Measurements from ENCODE around the gene C10orf67. TPM values are rescaled to one million over a fixed set of nuclear protein-coding genes. Genes with fewer than 3 reads are reported as not detected.

C10orf67 gene
- total and polyA plus RNA-seq, 2 of the 8 experiments (the other 6 are each of a cell fraction or from before 2014, with no cell fraction given) = 0.05 to 0.11 TPM

DNA sequence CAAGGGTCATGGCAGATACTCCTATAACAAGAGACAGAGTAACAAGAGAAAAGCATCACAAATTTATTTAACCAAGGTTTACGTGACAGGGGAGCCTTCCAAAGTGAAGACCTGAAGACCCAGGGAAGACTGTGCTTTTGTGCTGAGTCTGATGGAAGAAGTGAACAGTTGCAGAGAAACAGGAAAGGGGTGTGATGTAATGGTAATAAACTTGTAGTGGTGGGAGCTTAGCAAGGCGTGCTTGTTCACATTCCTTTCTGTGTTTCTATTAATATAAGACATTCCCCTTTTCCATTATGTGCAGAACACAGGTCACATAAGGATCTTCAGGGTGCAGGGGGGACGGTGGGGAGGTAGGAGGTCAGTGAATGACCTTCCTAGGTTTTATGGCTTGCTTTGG, 25.5 kb upstream of the C10orf67 start:
- POLR2A ChIA-PET (ENCODE audit: partially characterized antibody) = no interaction called here
- H2BK5ac ChIP-seq (ENCODE audit: low read depth, low read length) = no peak overlapping the region
- no peaks in the 10 kb centered on the region for H4K20me1 ChIP-seq (replicated peaks in 1 of 2; ENCODE audit: control insufficient read depth in 1 of 2, insufficient read depth in 2 of 2, low read length in 2 of 2)
- H2BK20ac ChIP-seq (ENCODE audit: low read length) = no peak overlapping the region
- H3K9ac ChIP-seq (replicated peaks in 1 of 4; ENCODE audit: extremely low read depth in 1 of 4, low read depth in 3 of 4, low read length in 3 of 4) = no peak overlapping the region
- no peaks in the 10 kb centered on the region for H3K4me1 ChIP-seq (replicated peaks in 1 of 4; ENCODE audit: control insufficient read depth in 3 of 4, insufficient read depth in 4 of 4, low read length in 3 of 4)
- no peak overlapping the region for H3K18ac ChIP-seq (ENCODE audit: extremely low read depth, low read length)
- H3K23me2 ChIP-seq (ENCODE audit: low read depth, low read length) = no peaks in the 10 kb centered on the region
- no peak overlapping the region for H3K4me3 ChIP-seq (ENCODE audit: extremely low read depth in 1 of 4, insufficient read depth in 2 of 4, low read depth in 3 of 4, low read length in 4 of 4)
- H3K36me3 ChIP-seq (ENCODE audit: control insufficient read depth in 2 of 4, insufficient read depth in 4 of 4, low read length in 3 of 4) = no peaks in the 10 kb centered on the region
- H3K4me2 ChIP-seq (ENCODE audit: insufficient read depth in 1 of 2, low read depth in 2 of 2, low read length in 2 of 2) = no peak overlapping the region
- 0 out of 2 replicates have a peak overlapping the region, but pooled peaks have one; percentile 5 for H2AFZ ChIP-seq (ENCODE audit: low read length)
- H3K79me1 ChIP-seq (ENCODE audit: low read depth, low read length) = no peaks in the 10 kb centered on the region
- DNase-seq (ENCODE audit: low read depth in 1 of 2, low spot score in 2 of 2) = no peak
- H4K91ac ChIP-seq (replicated peaks; ENCODE audit: insufficient read length, low read length) = no peak overlapping the region
- no peak overlapping the region for H2BK120ac ChIP-seq (replicated peaks; ENCODE audit: low read depth, low read length)
- H3K79me2 ChIP-seq (ENCODE audit: control insufficient read depth in 1 of 2, insufficient read depth in 2 of 2, low read length in 2 of 2) = no peaks in the 10 kb centered on the region
- no peak overlapping the region for H2BK15ac ChIP-seq (ENCODE audit: low read length)
- H3K56ac ChIP-seq (replicated peaks; ENCODE audit: insufficient read length, low read depth, low read length) = no peak overlapping the region
- no peak overlapping the region for H3K27ac ChIP-seq (ENCODE audit: low read depth, low read length)
- no peaks in the 10 kb centered on the region for H3K27me3 ChIP-seq (replicated peaks in 1 of 4; ENCODE audit: control insufficient read depth in 3 of 4, extremely low read depth in 1 of 4, insufficient read depth in 3 of 4, low read length in 3 of 4)
- H4K5ac ChIP-seq (ENCODE audit: insufficient read length, low read depth, low read length) = no peak overlapping the region
- FAIRE-seq = no peak
- 0 out of 4 replicates have a peak, but pooled peaks cover 0 to 3% of the 10 kb centered on the region in 2 experiments for H3K9me3 ChIP-seq (ENCODE audit: insufficient read depth in 2 of 2, low read depth in 1 of 2, low read length in 1 of 2)
- CTCF ChIA-PET (ENCODE audit: partially characterized antibody) = interaction anchor here (0.5 to 0.9 kb wide), 2 partner anchors 12 to 1281 kb away, joined by 3 to 4 read pairs; no protein-coding TSS in a partner anchor
- no peak overlapping the region for H4K8ac ChIP-seq (ENCODE audit: extremely low read depth, insufficient read depth, low read length)
- 87% methylated on average over 3 of the region's 3 CpGs; no CpG with 5 or more reads in 1 of the 2 experiments for WGBS, 2 experiments (ENCODE audit: extremely low coverage in 1 of 2, insufficient coverage in 1 of 2, insufficient read length in 1 of 2, insufficient replicate concordance in 2 of 2, low coverage in 1 of 2, low lambda C conversion rate in 2 of 2, missing lambda C conversion rate in 1 of 2)
- no peak overlapping the region for H3K23ac ChIP-seq (ENCODE audit: insufficient read length)
- no peak overlapping the region for H2BK12ac ChIP-seq (ENCODE audit: low read depth, low read length)
- no peak overlapping the region for H3K14ac ChIP-seq (ENCODE audit: insufficient read length)
- no peak overlapping the region for H3K4ac ChIP-seq (replicated peaks; ENCODE audit: insufficient read length, low read depth, low read length)
- no peak overlapping the region for H2AK5ac ChIP-seq (ENCODE audit: low read depth, low read length)
- TF ChIP-seq CHD1 (IDR thresholded peaks at IDR 0.05; ENCODE audit: low read depth, low read length) = no peak
- TF ChIP-seq TAF7 (optimal IDR thresholded peaks at IDR 0.05; ENCODE audit: borderline replicate concordance, low read depth, low read length) = no peak
- TF ChIP-seq CEBPB (IDR thresholded peaks at IDR 0.05; ENCODE audit: low read depth, low read length) = no peak
- TF ChIP-seq BCL11A (IDR thresholded peaks at IDR 0.05; ENCODE audit: low read depth in 2 of 2, low read length in 2 of 2) = no peak
- no peak for TF ChIP-seq RXRA (IDR thresholded peaks at IDR 0.05; ENCODE audit: insufficient read depth, low read depth, low read length)
- no peak for TF ChIP-seq CHD2 (IDR thresholded peaks at IDR 0.05; ENCODE audit: low read length)
- TF ChIP-seq SIX5 (IDR thresholded peaks at IDR 0.05; ENCODE audit: low read depth, low read length) = no peak
- TF ChIP-seq GABPA (IDR thresholded peaks at IDR 0.05; ENCODE audit: borderline replicate concordance, insufficient read depth, low read length) = no peak
- no peak for TF ChIP-seq SIRT6 (IDR thresholded peaks at IDR 0.05; ENCODE audit: low read length)
- no peak for TF ChIP-seq KDM5A (IDR thresholded peaks at IDR 0.05; ENCODE audit: low read length)
- no peak for TF ChIP-seq POLR2A (IDR thresholded peaks at IDR 0.05; ENCODE audit: control extremely low read depth in 1 of 2, low read depth in 2 of 2, low read length in 2 of 2)

All from H1 (cell line).